ENCODE results near the gene G3BP1.
"Not testable (repeated sequence)": the region's sequence is repeated elsewhere in the genome, so short reads cannot be mapped to it uniquely, and the experiment has no call there.

G3BP1 gene

DNA sequence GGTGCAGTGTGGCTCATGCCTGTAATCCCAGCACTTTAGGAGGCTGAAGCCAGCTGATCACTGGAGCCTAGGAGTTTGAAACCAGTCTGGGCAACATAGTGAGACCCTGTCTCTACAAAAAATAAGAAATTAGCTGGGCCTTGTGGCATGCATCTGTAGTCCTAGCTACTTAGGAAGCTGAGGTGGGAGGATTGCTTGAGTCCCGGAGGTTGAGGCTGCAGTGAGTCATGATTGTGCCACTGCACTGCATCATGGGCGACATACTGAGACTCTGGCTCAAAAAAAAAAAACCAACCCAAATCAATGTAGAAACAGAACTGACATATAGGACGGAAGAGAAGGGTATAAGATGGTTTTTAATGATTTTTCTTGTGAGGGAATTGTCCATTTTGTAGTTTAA is 27.7 kb downstream of the G3BP1 start:
- DNase-seq, result peak in 1 of 2 experiments; percentile 32

DNA sequence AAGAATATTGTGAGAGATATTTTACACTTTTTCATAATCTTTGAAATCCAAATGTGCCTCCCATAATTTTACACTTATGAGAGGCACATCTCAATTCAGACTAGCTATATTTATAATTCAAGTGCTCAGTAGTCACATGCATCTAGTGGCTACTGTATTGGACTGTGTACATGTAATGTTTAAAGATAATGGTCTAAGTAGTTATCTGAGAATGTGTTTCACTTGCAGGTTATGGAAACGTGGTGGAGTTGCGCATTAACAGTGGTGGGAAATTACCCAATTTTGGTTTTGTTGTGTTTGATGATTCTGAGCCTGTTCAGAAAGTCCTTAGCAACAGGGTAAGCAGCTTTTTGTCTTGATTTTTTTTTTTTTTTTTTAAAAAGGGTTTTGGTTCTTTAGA is 28.8 kb downstream of the G3BP1 start:
- DNase-seq, result no peak

DNA sequence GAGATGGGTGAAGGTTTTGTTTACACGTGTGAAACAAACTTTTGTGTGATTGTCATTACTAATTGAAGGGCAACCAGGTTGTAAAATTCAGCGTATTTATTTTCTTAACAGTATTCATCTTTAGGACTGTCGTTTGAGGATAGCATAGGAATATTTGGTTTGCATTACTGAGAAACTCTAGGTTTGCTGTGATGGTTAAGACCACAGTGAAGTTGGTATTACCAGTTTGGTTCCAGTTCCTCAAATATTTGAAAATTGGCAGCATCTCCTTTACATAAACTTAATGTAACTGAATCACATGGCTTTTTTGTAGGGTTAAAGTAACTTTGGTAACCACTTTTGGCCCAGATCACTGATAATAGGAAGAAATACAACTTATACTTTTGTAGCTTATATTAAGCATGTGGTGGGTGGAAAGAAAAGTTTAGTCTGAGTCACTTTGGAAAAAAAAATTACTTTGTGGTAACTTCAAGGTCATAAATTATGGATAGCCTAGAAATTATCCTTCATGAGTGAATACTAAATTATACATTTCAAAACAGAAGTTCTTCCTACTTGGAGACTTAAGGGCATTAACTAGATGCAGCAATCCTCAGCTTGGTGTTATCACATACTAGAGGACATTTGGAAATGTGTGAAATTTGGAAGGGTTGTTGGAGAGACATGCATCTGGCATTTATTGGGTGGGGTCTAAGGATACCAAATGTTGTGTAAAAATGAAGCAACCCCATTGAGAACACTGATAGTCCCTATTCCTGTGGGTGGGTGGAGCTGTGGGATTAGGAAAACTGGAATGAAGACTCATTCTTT is 33.9 kb downstream of the G3BP1 start:
- DNase-seq, result no peak

DNA sequence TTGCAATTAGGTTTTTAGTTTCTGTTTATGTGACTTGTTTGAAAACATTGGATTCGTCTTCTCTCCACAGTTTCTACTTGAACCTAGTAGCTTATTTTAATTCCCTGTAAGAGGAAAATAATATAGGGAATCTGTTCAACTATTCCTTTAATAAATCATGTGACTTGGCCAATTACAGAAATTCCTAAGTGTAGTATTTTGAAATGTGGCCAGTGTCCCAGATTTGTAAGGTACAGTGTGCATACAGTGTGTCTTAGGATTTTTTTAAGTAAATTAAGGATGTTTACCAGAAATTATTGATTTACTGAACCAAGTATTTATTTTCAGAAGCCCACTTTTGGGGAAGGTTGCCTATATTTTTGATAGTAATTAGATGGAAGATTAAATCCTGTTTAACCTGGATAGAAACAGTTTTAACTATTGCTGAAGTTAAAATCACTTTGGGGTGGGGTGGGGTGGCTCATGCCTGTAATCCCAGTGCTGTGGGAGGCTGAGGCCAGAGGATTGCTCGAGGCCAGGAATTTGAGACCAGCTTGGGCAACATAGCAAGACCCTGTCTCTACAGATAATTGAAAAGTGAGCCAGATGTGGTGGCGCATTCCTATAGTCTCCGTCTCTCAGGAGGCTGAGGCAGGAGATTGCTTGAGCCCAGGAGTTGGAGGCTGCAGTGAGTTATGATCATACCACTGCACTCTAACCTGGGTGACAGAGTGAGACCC is 36.9 kb downstream of the G3BP1 start:
- no peak for DNase-seq

DNA sequence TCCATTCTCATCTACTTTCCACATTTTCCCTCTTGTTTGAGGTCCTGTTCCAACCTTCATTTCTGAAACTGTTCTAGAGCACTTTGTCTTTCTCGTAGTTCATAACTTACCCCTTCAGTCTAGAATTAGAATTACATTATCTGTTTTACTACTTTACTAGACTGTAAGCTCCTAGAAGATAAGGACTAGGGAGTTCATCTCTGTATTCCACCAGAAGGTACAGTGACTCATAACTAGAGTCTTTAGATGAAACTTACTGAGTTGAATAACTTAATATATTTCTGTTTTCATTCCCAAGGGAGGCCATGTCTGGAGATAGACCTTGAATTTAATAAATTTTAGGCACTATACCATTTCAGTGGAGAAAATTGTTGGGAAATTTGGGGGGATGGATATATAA is 38.7 kb downstream of the G3BP1 start:
- no peak for DNase-seq

DNA sequence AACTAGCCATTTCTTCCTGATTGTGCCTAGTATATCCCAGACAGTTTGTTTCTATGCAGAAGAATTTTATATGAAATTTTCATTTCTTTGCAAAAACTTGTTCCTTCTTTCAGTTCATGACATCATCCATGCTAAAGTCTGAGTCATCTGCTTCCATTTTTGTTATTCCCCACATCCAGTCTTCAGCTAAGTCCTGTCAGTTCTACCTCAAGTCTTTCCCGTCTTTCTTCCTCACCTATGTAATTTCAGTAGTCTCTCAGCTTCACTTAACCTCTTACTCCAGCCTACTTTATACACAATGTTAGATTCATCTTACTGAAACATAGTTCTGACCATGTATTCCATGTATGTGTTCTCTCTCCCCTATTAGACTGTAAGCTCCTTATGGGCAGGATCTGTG is 39.1 kb downstream of the G3BP1 start:
- DNase-seq, result no peak

DNA sequence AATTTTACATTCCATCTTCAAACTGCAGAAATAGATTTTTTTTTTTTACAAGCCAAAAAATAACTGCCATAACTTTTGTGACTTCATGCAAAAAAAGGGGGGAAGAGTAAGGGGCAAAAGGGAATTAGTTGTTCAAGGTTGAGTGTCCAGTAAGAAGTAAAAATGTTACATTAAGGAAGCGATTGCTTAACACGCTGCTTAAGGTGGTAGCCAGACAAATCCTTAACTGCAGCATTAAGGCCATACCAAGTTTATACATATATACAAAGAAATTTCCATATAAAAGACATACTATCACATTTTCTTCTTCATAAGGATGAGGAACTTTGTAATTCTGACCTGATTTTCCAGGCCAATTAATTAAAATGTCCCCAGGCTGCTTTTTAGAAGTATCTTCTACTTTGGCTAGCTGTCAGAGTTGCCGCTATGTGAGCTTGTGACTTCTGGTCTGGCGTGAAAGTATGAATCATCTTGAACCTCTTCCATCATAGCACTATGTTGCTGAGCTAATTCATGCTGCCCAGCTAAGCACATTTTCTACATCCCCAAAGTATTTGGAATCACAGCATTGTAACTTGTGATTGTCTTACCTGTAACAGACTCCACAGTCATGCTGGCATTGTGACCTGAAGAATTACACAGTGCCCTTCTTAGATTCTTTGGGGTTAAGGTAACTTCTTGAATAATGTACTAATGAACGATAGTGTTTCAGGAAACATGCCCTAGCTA is 40.0 kb downstream of the G3BP1 start:
- DNase-seq, result no peak

DNA sequence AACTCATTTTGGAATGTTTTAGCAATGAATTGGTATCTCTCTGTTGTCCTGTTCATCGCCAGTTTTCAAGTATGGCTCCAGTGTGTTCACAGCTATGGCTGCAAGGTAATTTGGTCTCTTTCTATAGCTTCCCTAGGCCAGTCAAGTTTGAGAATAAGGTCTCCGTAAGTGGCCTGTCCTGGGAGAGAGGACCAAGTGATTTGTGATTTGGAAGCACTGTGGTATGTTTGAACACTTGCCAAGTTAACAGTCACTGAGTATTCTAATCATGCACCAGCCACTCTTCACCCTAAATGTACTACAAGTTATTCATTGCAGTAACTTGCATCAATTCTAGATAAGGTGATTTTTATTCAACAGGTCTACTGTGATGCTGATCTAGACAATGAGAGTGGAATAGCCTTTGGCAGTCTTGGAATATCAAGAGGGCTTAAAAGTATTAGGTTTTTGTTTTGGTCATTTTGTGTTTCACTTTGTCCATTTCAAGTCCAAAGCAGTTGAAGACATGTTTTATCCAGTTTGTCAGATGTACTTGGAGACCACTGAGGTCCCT is 41.1 kb downstream of the G3BP1 start:
- DNase-seq, result no peak

DNA sequence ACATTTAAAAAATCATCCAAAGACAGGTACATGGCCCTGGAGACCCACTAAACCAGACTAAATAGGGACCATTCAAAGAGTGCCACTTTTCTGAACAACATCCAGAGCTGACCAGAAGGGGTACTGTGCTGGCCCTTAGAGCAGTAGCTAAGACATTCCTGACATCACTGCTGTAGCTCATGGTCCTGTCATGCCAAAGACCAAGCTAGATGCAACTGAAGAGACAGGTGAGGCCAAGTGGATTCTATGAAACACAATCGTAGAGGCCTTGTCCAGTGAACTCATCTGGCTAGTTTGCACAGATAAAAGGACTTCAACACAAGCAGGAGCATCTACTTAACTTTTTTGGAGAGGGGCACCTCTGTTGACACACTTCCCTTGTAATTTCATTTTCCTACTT is 43.3 kb downstream of the G3BP1 start:
- DNase-seq, result no peak

DNA sequence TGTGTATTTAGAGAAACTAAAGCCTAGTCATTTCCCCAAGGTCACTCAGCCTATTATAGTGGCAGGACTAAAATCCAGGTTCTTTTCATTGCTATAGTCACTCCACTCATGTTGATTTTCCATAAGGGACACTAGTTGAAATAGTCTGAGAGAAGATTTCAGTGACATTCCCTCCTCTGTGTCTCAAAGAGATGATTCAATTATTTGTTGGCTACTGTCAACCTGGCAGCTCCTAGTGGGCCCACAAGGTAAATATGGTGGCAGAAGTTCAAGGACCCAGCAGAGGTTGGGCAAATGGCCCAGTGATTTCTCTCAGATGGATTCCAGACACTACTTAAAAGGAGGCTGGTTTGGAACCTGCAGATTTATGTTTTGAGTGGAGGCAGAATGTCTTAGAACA is 48.1 kb downstream of the G3BP1 start:
- DNase-seq, result no peak

DNA sequence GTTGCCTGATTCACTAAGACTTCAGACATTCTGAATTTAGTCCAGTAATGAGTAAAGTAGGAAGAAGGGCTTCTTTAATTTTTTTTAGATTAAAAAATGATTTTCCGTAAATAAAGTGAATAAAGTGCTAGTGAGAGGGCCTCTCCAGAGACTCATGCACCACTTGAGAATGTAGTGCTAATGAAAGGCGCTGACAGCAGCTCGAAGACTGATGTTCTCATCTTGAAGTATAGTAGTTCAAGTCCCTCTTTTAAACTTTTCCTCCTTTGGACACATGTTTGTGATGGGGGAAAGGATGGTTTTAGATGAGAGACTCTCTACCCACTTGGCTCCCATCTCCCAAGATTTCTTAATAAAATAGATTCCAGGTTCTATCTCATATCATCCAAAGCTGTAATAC is 48.5 kb downstream of the G3BP1 start:
- no peak for DNase-seq

DNA sequence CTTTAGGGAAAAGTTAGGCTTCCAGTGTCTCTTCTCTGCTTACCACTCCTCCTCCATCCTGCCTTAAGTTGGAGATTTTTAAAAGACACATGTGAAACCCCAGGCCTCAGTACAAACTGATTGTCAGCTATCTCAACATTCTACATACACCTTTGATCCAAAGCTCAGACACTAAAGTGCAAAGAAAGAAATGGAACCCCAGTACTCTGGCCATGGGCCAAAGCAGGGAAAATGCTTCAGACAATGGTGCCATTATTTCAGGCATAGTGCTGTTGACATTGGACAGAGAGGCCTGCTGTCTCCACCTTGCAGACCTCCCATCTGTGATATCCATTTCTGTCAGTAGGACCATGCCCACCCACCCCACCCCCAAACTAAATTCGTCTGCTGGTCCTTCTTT is 49.1 kb downstream of the G3BP1 start:
- DNase-seq, result no peak

DNA sequence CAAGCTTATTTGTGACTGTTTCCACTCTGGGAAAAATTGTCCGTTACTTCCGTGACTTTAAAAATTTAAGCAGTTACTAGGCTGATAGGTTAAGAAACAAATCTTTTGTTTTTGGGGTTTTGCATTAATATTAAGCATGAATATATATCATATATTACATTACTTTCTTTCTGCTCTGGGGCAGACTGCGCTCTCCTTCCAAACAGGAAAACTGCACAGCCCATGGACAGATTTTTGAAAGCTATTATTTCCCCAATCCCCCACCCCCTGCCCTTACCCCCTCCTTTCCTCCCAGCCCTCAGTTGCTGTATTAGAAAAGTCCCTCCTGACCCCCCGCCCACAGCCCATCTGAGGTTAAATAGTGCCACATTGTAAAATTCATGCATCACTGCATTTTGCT is 50.4 kb downstream of the G3BP1 start:
- DNase-seq, result no peak

DNA sequence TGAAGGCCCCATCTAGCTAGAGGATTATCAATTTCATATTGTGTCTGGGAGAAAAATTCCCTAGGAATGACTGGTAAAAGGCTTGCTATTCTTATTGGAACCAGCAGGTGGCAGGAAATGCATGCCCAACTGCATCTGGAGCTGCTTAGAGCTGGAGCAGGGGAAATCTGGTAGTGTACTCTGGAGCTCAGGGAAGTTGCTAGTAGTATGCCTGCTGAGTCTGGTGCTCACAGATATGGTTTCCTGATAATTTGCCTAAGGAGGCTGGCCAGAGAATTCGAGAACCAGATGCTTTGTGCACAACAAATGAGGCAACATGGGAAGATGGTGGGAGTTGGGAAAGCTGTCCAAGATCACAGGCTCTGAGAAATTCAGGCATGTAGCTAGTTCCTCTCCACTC is 53.7 kb downstream of the G3BP1 start:
- no peak for DNase-seq

DNA sequence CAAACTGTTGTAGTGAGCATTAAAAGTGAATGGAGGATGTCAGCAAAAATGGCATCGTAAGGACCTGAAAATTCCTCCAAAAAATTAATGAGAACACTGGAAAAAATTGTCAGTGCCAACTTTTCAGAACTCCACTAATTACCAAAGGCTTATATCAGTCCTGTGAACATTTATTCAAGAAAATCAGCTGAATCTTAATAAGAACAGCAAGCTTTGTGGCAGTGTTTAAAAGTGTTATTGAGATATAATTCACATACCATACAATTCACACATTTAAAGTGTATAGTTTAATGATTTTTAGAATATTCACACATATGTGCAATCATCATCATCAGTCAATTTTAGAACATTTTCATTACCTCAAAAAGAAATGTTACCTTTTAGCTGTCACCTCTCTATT is 57.6 kb downstream of the G3BP1 start:
- DNase-seq, result no peak

DNA sequence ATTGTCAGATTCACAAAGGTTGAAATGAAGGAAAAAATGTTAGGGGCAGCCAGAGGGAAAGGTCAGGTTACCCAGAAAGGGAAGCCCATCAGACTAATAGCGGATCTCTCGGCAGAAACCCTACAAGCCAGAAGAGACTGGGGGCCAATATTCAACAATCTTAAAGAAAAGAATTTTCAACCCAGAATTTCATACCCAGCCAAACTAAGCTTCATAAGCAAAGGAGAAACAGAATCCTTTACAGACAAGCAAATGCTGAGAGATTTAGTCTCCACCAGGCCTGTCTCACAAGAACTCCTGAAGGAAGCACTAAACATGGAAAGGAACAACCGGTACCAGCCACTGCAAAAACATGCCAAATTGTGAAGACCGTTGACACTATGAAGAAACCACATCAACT is 61.1 kb downstream of the G3BP1 start:
- DNase-seq, result not testable (repeated sequence)

DNA sequence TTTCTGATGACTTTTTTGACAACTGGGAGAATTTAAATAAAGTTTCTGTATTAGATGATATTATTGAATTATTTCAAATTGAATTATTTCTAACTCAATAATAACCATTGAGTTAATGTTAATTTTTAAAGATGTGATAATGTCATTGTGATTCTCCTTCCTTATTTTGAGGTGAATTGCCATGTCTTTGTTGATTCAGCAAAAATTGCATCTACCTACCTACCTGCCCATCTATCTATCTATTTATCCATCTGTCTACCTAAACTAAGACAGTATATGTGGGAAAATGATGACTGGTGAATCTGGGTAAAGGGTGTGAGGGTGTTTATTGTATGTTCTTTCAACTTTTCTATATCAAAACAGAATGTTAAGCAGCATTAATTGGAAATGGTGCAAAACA is 75.0 kb downstream of the G3BP1 start:
- no peak for DNase-seq

DNA sequence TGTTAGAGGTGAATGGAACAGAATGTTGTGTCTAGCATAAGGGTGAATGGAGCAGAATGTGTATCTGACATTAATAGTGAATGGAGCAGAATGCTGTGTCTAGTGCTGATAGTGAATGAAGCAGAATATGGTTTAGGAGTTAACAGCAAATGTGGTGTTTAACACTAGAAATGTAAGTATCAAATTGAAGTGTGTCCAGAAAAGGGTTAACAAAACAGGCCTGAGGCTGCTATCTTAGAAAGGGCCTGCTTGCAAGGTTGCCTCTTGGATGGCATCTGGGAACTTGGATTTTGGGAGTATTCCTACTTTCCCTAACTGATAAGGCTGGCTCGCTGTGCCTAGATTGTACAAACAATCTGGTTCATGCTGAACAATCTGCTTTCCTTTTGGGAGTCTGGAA is 76.1 kb downstream of the G3BP1 start:
- no peak for DNase-seq

DNA sequence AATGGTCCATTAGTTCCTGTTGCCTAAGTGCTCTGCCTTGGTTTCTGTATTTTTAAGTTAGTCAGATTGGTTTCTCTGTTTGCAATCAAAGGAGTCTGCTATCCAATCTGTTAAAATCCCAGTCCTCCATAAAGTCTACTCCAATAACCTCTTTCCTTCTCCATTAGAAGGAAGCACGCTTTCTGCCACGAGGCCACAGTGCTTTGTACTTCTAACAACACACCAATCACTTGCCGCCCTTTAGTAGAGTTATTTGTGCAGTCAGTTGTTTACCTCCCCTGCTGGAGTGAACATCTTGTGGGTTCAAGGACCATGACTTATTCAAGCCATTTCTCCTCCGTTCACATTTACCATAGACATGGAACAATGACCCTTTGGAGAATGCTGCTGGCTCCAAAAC is 83.9 kb downstream of the G3BP1 start:
- DNase-seq, result no peak

DNA sequence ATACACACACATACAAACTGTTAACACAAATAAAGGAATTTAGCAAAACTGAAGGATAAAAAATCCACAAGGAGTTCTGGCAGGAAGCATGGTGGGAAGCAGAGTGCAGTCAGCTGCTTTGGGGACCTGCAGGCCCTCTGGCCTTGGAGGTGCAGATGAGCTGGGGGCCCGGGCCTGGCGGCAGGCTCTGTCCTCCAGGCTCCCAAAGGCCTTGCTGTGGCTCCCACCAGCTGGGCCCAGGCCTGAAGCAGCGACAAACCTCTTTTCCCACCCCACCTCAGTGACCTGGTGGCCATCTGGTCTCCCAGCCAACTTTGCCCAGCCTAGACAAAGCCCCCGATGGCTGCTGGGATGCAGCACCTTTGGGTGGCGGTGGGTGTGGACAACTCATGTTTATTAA is 85.1 kb downstream of the G3BP1 start:
- no peak for DNase-seq

DNA sequence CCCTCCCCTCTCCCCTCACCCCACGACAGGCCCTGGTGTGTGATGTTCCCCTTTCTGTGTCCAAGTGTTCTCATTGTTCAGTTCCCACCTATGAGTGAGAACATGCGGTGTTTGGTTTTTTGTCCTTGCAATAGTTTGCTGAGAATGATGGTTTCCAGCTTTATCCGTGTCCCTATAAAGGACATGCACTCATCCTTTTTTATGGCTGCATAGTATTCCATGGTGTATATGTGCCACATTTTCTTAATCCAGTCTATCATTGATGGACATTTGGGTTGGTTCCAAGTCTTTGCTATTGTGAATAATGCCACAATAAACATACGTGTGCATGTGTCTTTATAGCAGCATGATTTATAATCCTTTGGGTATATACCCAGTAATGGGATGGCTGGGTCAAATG is 89.1 kb downstream of the G3BP1 start:
- not testable (repeated sequence) for DNase-seq

All from stimulated activated CD4-positive, alpha-beta T cell treated with anti-CD3 and anti-CD28 coated beads, Interleukin-4, amount 100 ng/mL, for 4 hours (primary cell).